ENCODE data around the gene PSMB4. TPM values are rescaled to one million over a fixed set of nuclear protein-coding genes. Genes with fewer than 3 reads are reported as not detected.

The PSMB4 gene
- total and polyA plus RNA-seq, 2 donors (not counting 1 experiment from before 2014, with no cell fraction given), result 201 to 334 TPM

- Histone ChIP-seq H3K4me1 (ENCODE audit: control insufficient read depth in 2 of 2, insufficient read depth in 2 of 2, low read length in 2 of 2) (peaks cover 0 to 4% of the 10 kb centered on the region in 2 donors), H3K4me3 (ENCODE audit: control extremely low read depth in 1 of 5, extremely low read depth in 1 of 5, insufficient read depth in 1 of 5, low read depth in 2 of 5, low read length in 4 of 5) (no peak overlapping the region), H3K27ac (ENCODE audit: low read length in 2 of 2) (no peak overlapping the region), H3K27me3 (replicated peaks in 1 of 4; ENCODE audit: control extremely low read depth in 1 of 4, control insufficient read depth in 3 of 4, insufficient read depth in 4 of 4, low read length in 3 of 4) (peaks cover 0 to 5% (median 0%) of the 10 kb centered on the region in 4 experiments), H3K9ac (ENCODE audit: low read length) (no peak overlapping the region), H3K9me3 (ENCODE audit: control extremely low read depth in 1 of 3, control insufficient read depth in 2 of 3, insufficient read depth in 1 of 3, low read length in 2 of 3) (no peaks in the 10 kb centered on the region), H3K4me2 (replicated peaks; ENCODE audit: low read depth, low read length, poor library complexity, severe bottlenecking) (no peak overlapping the region), H4K20me1 (ENCODE audit: control insufficient read depth, insufficient read depth, low read length, poor library complexity, severe bottlenecking) (no peaks in the 10 kb centered on the region), H2AFZ (ENCODE audit: insufficient read depth, low read depth, low read length, poor library complexity, severe bottlenecking) (no peak overlapping the region), H3K36me3 (replicated peaks in 1 of 2; ENCODE audit: control extremely low read depth in 1 of 2, control insufficient read depth in 1 of 2, extremely low read depth in 1 of 2, insufficient read depth in 2 of 2, low read length in 1 of 2) (no peaks in the 10 kb centered on the region), H3K79me2 (ENCODE audit: control insufficient read depth, insufficient read depth, low read length) (no peaks in the 10 kb centered on the region)
- H3K27me3 Mint-ChIP-seq, result no peaks in the 10 kb centered on the region
- DNase-seq (no peak), ATAC-seq (ENCODE audit: low read depth) (no peak)
- no peaks in the 10 kb centered on the region for H3K4me1 Mint-ChIP-seq
- H3K27ac Mint-ChIP-seq, result no peak overlapping the region
- CTCF ChIA-PET, result no interaction called here
- POLR2A ChIA-PET, result interaction anchor here (1.4 kb wide), 1 partner anchor 11 kb away, joined by 3 read pairs; no protein-coding TSS in a partner anchor
- no peak overlapping the region for H3K4me3 Mint-ChIP-seq
- WGBS (ENCODE audit: insufficient coverage), result 96% methylated on average over 19 of the region's 20 CpGs
- intact Hi-C loops (cut with micrococcal nuclease), result no loop called here
- no peaks in the 10 kb centered on the region for H3K9me3 Mint-ChIP-seq (ENCODE audit: insufficient read depth)
- TF ChIP-seq EZH2 (IDR thresholded peaks at IDR 0.05; ENCODE audit: borderline replicate concordance, insufficient read depth, low read depth, low read length, poor library complexity, severe bottlenecking), result no peak
- TF ChIP-seq CTCF (IDR thresholded peaks at IDR 0.05), result no peak
Observed at GRCh38 chr1:151368393-151369301, 30.7 kb upstream of the PSMB4 start.

- ATAC-seq (ENCODE audit: low read depth) (no peak), DNase-seq (no peak)
- no peak overlapping the region for H3K9ac ChIP-seq (ENCODE audit: low read length)
- H3K36me3 ChIP-seq (replicated peaks in 1 of 2; ENCODE audit: control extremely low read depth in 1 of 2, control insufficient read depth in 1 of 2, extremely low read depth in 1 of 2, insufficient read depth in 2 of 2, low read length in 1 of 2), result no peaks in the 10 kb centered on the region
- peaks cover 0 to 5% (median 0%) of the 10 kb centered on the region in 4 experiments for H3K27me3 ChIP-seq (replicated peaks in 1 of 4; ENCODE audit: control extremely low read depth in 1 of 4, control insufficient read depth in 3 of 4, insufficient read depth in 4 of 4, low read length in 3 of 4)
- ChIA-PET CTCF (no interaction called here), POLR2A (interaction anchor here (1.4 kb wide), 1 partner anchor 12 kb away, joined by 3 read pairs; no protein-coding TSS in a partner anchor)
- H3K4me3 ChIP-seq (ENCODE audit: control extremely low read depth in 1 of 5, extremely low read depth in 1 of 5, insufficient read depth in 1 of 5, low read depth in 2 of 5, low read length in 4 of 5), result no peak overlapping the region
- H3K4me1 ChIP-seq (ENCODE audit: control insufficient read depth in 2 of 2, insufficient read depth in 2 of 2, low read length in 2 of 2), result peaks cover 0 to 4% of the 10 kb centered on the region in 2 donors
- no peaks in the 10 kb centered on the region for H3K27me3 Mint-ChIP-seq
- H3K27ac ChIP-seq (ENCODE audit: low read length in 2 of 2), result no peak overlapping the region
- H3K27ac Mint-ChIP-seq, result no peak overlapping the region
- WGBS (ENCODE audit: insufficient coverage), result 82% methylated on average over 4 of the region's 7 CpGs
- H3K79me2 ChIP-seq (ENCODE audit: control insufficient read depth, insufficient read depth, low read length), result no peaks in the 10 kb centered on the region
- H3K4me1 Mint-ChIP-seq, result no peaks in the 10 kb centered on the region
- no peaks in the 10 kb centered on the region for H3K9me3 Mint-ChIP-seq (ENCODE audit: insufficient read depth)
- TF ChIP-seq CTCF (IDR thresholded peaks at IDR 0.05) (no peak), EZH2 (IDR thresholded peaks at IDR 0.05; ENCODE audit: borderline replicate concordance, insufficient read depth, low read depth, low read length, poor library complexity, severe bottlenecking) (no peak)
- no peaks in the 10 kb centered on the region for H3K9me3 ChIP-seq (ENCODE audit: control extremely low read depth in 1 of 3, control insufficient read depth in 2 of 3, insufficient read depth in 1 of 3, low read length in 2 of 3)
- intact Hi-C loops (cut with micrococcal nuclease), result no loop called here
- H2AFZ ChIP-seq (ENCODE audit: insufficient read depth, low read depth, low read length, poor library complexity, severe bottlenecking), result no peak overlapping the region
- no peaks in the 10 kb centered on the region for H4K20me1 ChIP-seq (ENCODE audit: control insufficient read depth, insufficient read depth, low read length, poor library complexity, severe bottlenecking)
- no peak overlapping the region for H3K4me2 ChIP-seq (replicated peaks; ENCODE audit: low read depth, low read length, poor library complexity, severe bottlenecking)
- no peak overlapping the region for H3K4me3 Mint-ChIP-seq
Observed at GRCh38 chr1:151369302-151369610, 30.1 kb upstream of the PSMB4 start.

All from B cell (primary cell).